GM12801 (cell line): ENCODE measurements around the gene SLC25A12.

Source experiments
- CTCF ChIP-seq: IDR thresholded peaks from one replicate; pipeline ENCODE4 v1.5.1; 2011; ENCODE audit warnings: control low read depth; ENCODE audit not compliant: insufficient read length; ENCODE audit errors: extremely low read depth

SLC25A12 gene

GRCh38 chr2:171762879-171763573 is 131.0 kb downstream of the SLC25A12 start:
- TF ChIP-seq CTCF, result no peak

- no peak for TF ChIP-seq CTCF
These were observed 139.6 kb downstream of the SLC25A12 start for GRCh38 chr2:171754254-171754939.

- TF ChIP-seq CTCF, result no peak
These were observed 146.7 kb downstream of the SLC25A12 start for GRCh38 chr2:171747371-171747770.

- TF ChIP-seq CTCF, result no peak
These were observed 148.2 kb downstream of the SLC25A12 start for GRCh38 chr2:171745806-171746205.

GRCh38 chr2:171745141-171745540 is 148.9 kb downstream of the SLC25A12 start:
- no peak for TF ChIP-seq CTCF

GRCh38 chr2:171742760-171743159 is 151.3 kb downstream of the SLC25A12 start:
- no peak for TF ChIP-seq CTCF

- TF ChIP-seq CTCF, result no peak
These were observed 152.9 kb downstream of the SLC25A12 start for GRCh38 chr2:171741189-171741588.
